Neural progenitor cell (in vitro differentiated cells): Measurements from ENCODE around the gene ZNF25.

Experiments
- EZH2 ChIP-seq: fragments of 200-600 bp; sonication (generic); IDR thresholded peaks from 2 replicates; pipeline ENCODE4 v1.6.1; 2017; ENCODE audit warnings: antibody characterized with exemption, mild to moderate bottlenecking, moderate library complexity
- TF ChIP-seq, protein P1 (sequence below): fragments of 200-600 bp; sonication (generic); IDR thresholded peaks from 2 replicates; pipeline ENCODE4 v1.5.1; 2017; ENCODE audit warnings: antibody characterized with exemption, mild to moderate bottlenecking

GRCh38 chr10:37948210-37948609 lies 28.2 kb downstream of the ZNF25 start:
- TF ChIP-seq, protein P1, sequence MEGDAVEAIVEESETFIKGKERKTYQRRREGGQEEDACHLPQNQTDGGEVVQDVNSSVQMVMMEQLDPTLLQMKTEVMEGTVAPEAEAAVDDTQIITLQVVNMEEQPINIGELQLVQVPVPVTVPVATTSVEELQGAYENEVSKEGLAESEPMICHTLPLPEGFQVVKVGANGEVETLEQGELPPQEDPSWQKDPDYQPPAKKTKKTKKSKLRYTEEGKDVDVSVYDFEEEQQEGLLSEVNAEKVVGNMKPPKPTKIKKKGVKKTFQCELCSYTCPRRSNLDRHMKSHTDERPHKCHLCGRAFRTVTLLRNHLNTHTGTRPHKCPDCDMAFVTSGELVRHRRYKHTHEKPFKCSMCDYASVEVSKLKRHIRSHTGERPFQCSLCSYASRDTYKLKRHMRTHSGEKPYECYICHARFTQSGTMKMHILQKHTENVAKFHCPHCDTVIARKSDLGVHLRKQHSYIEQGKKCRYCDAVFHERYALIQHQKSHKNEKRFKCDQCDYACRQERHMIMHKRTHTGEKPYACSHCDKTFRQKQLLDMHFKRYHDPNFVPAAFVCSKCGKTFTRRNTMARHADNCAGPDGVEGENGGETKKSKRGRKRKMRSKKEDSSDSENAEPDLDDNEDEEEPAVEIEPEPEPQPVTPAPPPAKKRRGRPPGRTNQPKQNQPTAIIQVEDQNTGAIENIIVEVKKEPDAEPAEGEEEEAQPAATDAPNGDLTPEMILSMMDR = no peak
- TF ChIP-seq EZH2 = no peak
